ENCODE results near the gene TMEM132D. TPM values are rescaled to one million over a fixed set of nuclear protein-coding genes. Genes with fewer than 3 reads are reported as not detected.

Gene TMEM132D
- total and polyA plus RNA-seq, 4 donors = 0.01 to 0.14 (median 0.08) TPM

DNA sequence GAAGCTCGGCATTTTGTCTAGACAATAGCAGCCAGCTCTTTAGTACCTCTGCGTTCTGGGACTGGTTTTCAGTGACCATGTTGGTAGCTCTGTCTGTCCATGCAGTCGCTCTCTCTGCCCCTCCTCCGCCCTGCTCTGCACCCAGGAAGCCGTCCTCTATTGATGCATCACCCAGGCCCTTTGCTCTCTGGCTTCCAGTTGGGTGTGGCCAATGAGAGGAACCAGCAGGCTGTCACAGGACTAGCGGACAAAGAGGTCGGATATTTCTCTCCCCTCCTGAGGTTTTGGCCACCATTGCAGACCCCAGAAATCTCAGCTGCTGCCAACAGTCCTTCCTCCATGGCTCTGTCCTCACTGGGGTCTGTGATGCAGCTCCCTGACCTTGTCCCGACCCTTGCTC is 180.6 kb downstream of the TMEM132D start:
- Histone ChIP-seq H3K27ac (ENCODE audit: low read depth in 1 of 2, low read length in 2 of 2) (no peak overlapping the region), H3K27me3 (ENCODE audit: control insufficient read depth in 4 of 4, insufficient read depth in 4 of 4, low read length in 3 of 4) (no peaks in the 10 kb centered on the region), H3K36me3 (ENCODE audit: control insufficient read depth in 4 of 4, insufficient read depth in 3 of 4, low read depth in 1 of 4, low read length in 3 of 4) (no peaks in the 10 kb centered on the region), H3K9ac (ENCODE audit: low read depth in 1 of 2, low read length in 2 of 2) (no peak overlapping the region), H3K4me3 (ENCODE audit: low read depth in 1 of 3, low read length in 3 of 3) (no peak overlapping the region), H3K4me1 (ENCODE audit: control insufficient read depth in 4 of 4, insufficient read depth in 4 of 4, low read length in 3 of 4) (no peaks in the 10 kb centered on the region), H3K9me3 (ENCODE audit: control insufficient read depth in 4 of 4, low read length in 3 of 4) (peaks cover 0 to 11% (median 6%) of the 10 kb centered on the region in 4 donors)
- no peak for TF ChIP-seq FOXA1 (IDR thresholded peaks at IDR 0.05)
- TF ChIP-seq, protein P1, sequence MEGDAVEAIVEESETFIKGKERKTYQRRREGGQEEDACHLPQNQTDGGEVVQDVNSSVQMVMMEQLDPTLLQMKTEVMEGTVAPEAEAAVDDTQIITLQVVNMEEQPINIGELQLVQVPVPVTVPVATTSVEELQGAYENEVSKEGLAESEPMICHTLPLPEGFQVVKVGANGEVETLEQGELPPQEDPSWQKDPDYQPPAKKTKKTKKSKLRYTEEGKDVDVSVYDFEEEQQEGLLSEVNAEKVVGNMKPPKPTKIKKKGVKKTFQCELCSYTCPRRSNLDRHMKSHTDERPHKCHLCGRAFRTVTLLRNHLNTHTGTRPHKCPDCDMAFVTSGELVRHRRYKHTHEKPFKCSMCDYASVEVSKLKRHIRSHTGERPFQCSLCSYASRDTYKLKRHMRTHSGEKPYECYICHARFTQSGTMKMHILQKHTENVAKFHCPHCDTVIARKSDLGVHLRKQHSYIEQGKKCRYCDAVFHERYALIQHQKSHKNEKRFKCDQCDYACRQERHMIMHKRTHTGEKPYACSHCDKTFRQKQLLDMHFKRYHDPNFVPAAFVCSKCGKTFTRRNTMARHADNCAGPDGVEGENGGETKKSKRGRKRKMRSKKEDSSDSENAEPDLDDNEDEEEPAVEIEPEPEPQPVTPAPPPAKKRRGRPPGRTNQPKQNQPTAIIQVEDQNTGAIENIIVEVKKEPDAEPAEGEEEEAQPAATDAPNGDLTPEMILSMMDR (IDR thresholded peaks at IDR 0.05; ENCODE audit: low read depth, low read length, missing input control) = no peak
- DNase-seq (ENCODE audit: low spot score) = no peak
- WGBS = 61% methylated on average over 8 of the region's 8 CpGs

DNA sequence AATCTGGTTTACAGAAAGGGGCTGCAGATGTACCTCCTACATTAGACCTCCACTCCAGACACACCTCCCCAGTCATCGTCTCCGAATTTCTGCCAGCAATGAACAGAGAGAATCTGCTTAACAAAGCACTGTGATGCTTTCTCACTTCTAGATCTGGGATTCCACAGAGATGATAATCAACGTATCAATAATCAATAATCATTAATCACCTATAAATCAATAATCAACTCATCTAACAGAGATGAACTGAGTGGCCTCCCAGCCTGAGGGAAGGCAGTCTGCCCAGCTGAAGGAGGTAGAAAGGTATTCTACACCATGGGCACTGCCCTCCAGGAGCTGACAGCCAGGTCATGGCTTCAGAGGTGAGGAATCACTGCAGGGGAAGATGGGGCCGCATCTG is 183.2 kb downstream of the TMEM132D start:
- H3K27ac ChIP-seq (ENCODE audit: low read depth in 1 of 2, low read length in 2 of 2) = no peak overlapping the region
- H3K27me3 ChIP-seq (ENCODE audit: control insufficient read depth in 4 of 4, insufficient read depth in 4 of 4, low read length in 3 of 4) = peaks cover 0 to 4% (median 0%) of the 10 kb centered on the region in 4 donors
- no peak for DNase-seq (ENCODE audit: low spot score)
- peaks cover 0 to 6% (median 0%) of the 10 kb centered on the region in 4 donors for H3K9me3 ChIP-seq (ENCODE audit: control insufficient read depth in 4 of 4, low read length in 3 of 4)
- H3K9ac ChIP-seq (ENCODE audit: low read depth in 1 of 2, low read length in 2 of 2) = no peak overlapping the region
- H3K36me3 ChIP-seq (ENCODE audit: control insufficient read depth in 4 of 4, insufficient read depth in 3 of 4, low read depth in 1 of 4, low read length in 3 of 4) = no peaks in the 10 kb centered on the region
- no peak for TF ChIP-seq HNF4G (IDR thresholded peaks at IDR 0.05)
- no peak for TF ChIP-seq RAD21 (IDR thresholded peaks at IDR 0.05)
- TF ChIP-seq, protein P2, sequence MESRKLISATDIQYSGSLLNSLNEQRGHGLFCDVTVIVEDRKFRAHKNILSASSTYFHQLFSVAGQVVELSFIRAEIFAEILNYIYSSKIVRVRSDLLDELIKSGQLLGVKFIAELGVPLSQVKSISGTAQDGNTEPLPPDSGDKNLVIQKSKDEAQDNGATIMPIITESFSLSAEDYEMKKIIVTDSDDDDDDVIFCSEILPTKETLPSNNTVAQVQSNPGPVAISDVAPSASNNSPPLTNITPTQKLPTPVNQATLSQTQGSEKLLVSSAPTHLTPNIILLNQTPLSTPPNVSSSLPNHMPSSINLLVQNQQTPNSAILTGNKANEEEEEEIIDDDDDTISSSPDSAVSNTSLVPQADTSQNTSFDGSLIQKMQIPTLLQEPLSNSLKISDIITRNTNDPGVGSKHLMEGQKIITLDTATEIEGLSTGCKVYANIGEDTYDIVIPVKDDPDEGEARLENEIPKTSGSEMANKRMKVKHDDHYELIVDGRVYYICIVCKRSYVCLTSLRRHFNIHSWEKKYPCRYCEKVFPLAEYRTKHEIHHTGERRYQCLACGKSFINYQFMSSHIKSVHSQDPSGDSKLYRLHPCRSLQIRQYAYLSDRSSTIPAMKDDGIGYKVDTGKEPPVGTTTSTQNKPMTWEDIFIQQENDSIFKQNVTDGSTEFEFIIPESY (IDR thresholded peaks at IDR 0.05) = no peak
- TF ChIP-seq TAF1 (conservative IDR thresholded peaks at IDR 0.05) = no peak
- TF ChIP-seq FOXA1 (IDR thresholded peaks at IDR 0.05) = no peak
- TF ChIP-seq SP1 (IDR thresholded peaks at IDR 0.05) = no peak
- TF ChIP-seq, protein P3, sequence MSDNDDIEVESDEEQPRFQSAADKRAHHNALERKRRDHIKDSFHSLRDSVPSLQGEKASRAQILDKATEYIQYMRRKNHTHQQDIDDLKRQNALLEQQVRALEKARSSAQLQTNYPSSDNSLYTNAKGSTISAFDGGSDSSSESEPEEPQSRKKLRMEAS (IDR thresholded peaks at IDR 0.05) = no peak
- no peak overlapping the region for H3K4me3 ChIP-seq (ENCODE audit: low read depth in 1 of 3, low read length in 3 of 3)
- WGBS = 75% methylated on average over 4 of the region's 4 CpGs
- no peaks in the 10 kb centered on the region for H3K4me1 ChIP-seq (ENCODE audit: control insufficient read depth in 4 of 4, insufficient read depth in 4 of 4, low read length in 3 of 4)

DNA sequence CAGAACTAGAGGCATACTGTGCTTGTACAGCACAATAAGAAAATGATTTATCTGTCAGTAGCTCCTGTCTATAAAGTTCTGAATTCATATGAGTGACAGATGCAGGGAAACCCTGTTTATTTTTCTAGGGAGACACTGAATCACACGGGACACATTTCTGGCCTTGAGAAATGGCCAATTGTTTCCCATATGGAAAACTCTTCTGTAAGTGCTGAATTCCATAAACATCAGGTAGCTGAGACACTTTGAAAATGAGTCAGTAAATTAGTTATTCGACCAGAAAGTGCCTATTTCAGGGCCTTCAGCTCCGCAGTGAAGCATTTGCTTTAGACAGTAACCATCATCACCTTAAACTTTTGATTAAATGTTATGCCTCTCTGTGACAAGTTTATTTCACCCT is 184.4 kb downstream of the TMEM132D start:
- Histone ChIP-seq H3K27me3 (ENCODE audit: control insufficient read depth in 4 of 4, insufficient read depth in 4 of 4, low read length in 3 of 4) (peaks cover 0 to 4% (median 0%) of the 10 kb centered on the region in 4 donors), H3K27ac (ENCODE audit: low read depth in 1 of 2, low read length in 2 of 2) (no peak overlapping the region), H3K9me3 (ENCODE audit: control insufficient read depth in 4 of 4, low read length in 3 of 4) (peaks cover 0 to 2% (median 0%) of the 10 kb centered on the region in 4 donors), H3K9ac (ENCODE audit: low read depth in 1 of 2, low read length in 2 of 2) (no peak overlapping the region), H3K4me3 (ENCODE audit: low read depth in 1 of 3, low read length in 3 of 3) (no peak overlapping the region), H3K36me3 (ENCODE audit: control insufficient read depth in 4 of 4, insufficient read depth in 3 of 4, low read depth in 1 of 4, low read length in 3 of 4) (no peaks in the 10 kb centered on the region), H3K4me1 (ENCODE audit: control insufficient read depth in 4 of 4, insufficient read depth in 4 of 4, low read length in 3 of 4) (no peaks in the 10 kb centered on the region)
- TF ChIP-seq SP1 (IDR thresholded peaks at IDR 0.05) = no peak
- no peak for TF ChIP-seq HNF4A (conservative IDR thresholded peaks at IDR 0.05)
- TF ChIP-seq, protein P1 (IDR thresholded peaks at IDR 0.05; ENCODE audit: low read depth, low read length, missing input control) = no peak
- TF ChIP-seq, protein P4, sequence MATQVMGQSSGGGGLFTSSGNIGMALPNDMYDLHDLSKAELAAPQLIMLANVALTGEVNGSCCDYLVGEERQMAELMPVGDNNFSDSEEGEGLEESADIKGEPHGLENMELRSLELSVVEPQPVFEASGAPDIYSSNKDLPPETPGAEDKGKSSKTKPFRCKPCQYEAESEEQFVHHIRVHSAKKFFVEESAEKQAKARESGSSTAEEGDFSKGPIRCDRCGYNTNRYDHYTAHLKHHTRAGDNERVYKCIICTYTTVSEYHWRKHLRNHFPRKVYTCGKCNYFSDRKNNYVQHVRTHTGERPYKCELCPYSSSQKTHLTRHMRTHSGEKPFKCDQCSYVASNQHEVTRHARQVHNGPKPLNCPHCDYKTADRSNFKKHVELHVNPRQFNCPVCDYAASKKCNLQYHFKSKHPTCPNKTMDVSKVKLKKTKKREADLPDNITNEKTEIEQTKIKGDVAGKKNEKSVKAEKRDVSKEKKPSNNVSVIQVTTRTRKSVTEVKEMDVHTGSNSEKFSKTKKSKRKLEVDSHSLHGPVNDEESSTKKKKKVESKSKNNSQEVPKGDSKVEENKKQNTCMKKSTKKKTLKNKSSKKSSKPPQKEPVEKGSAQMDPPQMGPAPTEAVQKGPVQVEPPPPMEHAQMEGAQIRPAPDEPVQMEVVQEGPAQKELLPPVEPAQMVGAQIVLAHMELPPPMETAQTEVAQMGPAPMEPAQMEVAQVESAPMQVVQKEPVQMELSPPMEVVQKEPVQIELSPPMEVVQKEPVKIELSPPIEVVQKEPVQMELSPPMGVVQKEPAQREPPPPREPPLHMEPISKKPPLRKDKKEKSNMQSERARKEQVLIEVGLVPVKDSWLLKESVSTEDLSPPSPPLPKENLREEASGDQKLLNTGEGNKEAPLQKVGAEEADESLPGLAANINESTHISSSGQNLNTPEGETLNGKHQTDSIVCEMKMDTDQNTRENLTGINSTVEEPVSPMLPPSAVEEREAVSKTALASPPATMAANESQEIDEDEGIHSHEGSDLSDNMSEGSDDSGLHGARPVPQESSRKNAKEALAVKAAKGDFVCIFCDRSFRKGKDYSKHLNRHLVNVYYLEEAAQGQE (IDR thresholded peaks at IDR 0.05) = no peak
- TF ChIP-seq, protein P3 (IDR thresholded peaks at IDR 0.05) = no peak
- no peak for TF ChIP-seq HNF4G (IDR thresholded peaks at IDR 0.05)
- no peak for TF ChIP-seq YY1 (IDR thresholded peaks at IDR 0.05)
- no peak for TF ChIP-seq FOXA1 (IDR thresholded peaks at IDR 0.05)
- 54% methylated on average over 3 of the region's 3 CpGs for WGBS
- no peak for DNase-seq (ENCODE audit: low spot score)

All from liver (tissue), 9 donors.